Tibial nerve (tissue), 3 donors: ENCODE results near the gene OR10V1.

Source experiments
- CTCF ChIP-seq, 5 experiments: fragments of 200-600 bp in 3 of 5; fragments of 450-650 bp in 2 of 5; sonication (generic) in 3 of 5; IDR thresholded peaks; one replicate each; pipeline ENCODE4 v1.5.1; 2016 to 2019; ENCODE audit warnings: antibody characterized with exemption in 5 of 5, mild to moderate bottlenecking in 3 of 5, moderate library complexity in 2 of 5
- POLR2A ChIP-seq, 2 donors: fragments of 450-650 bp; IDR thresholded peaks; one replicate each; pipeline ENCODE4 v1.6.1; 2017; ENCODE audit warnings: antibody characterized with exemption in 2 of 2, mild to moderate bottlenecking in 2 of 2, moderate library complexity in 2 of 2

GRCh38 chr11:59708537-59708936, 5.1 kb downstream of the OR10V1 start:
- TF ChIP-seq CTCF (IDR thresholded peaks at IDR 0.05) (no peak), POLR2A (IDR thresholded peaks at IDR 0.05) (no peak)
